Endothelial cell of umbilical vein (primary cell): Measurements from ENCODE around the gene ORM2.

Source experiments
- CTCF ChIP-seq, 2 donors: IDR thresholded peaks; 1 replicate in 1 of 2; 2 replicates in 1 of 2; pipeline ENCODE4 v1.5.1; 2011; ENCODE audit warnings: low read length in 2 of 2, mild to moderate bottlenecking in 2 of 2, moderate library complexity in 2 of 2, control low read depth in 1 of 2, inconsistent platforms in 1 of 2, low read depth in 1 of 2; ENCODE audit not compliant: insufficient read depth in 1 of 2; ENCODE audit errors: extremely low read depth in 1 of 2
- EZH2 ChIP-seq: IDR thresholded peaks from 2 replicates; pipeline ENCODE4 v1.6.1; 2012; ENCODE audit warnings: borderline replicate concordance, low read depth, mild to moderate bottlenecking, moderate library complexity, low read length, inconsistent platforms; ENCODE audit not compliant: severe bottlenecking
- JUN ChIP-seq: IDR thresholded peaks from 2 replicates; pipeline ENCODE4 v1.6.1; 2011; ENCODE audit warnings: borderline replicate concordance, low read depth; ENCODE audit not compliant: insufficient read length, insufficient read depth
- MAX ChIP-seq: IDR thresholded peaks from 2 replicates; pipeline ENCODE4 v1.6.1; 2011; ENCODE audit not compliant: insufficient read depth, insufficient read length
- MYC ChIP-seq: IDR thresholded peaks from one replicate; pipeline ENCODE4 v1.6.1; 2011; ENCODE audit warnings: mild to moderate bottlenecking, low read depth, low read length
- POLR2A ChIP-seq: IDR thresholded peaks from 2 replicates; pipeline ENCODE4 v1.6.1; 2012; ENCODE audit warnings: low read depth, mild to moderate bottlenecking, control low read depth, low read length
- POLR2AphosphoS5 ChIP-seq: IDR thresholded peaks from 2 replicates; pipeline ENCODE4 v1.6.1; 2012; ENCODE audit warnings: low read depth, mild to moderate bottlenecking, control low read depth, low read length, moderate library complexity; ENCODE audit not compliant: insufficient read depth

- TF ChIP-seq CTCF (IDR thresholded peaks at IDR 0.05; ENCODE audit: extremely low read depth in 1 of 2, insufficient read depth in 1 of 2, low read depth in 1 of 2, low read length in 2 of 2) (no peak), POLR2A (no peak), POLR2AphosphoS5 (no peak), EZH2 (no peak), MAX (no peak), JUN (no peak), MYC (no peak)
These were observed 48.8 kb upstream of the ORM2 start for GRCh38 chr9:114280636-114281472.
